NT2/D1 (cell line): Measurements from ENCODE around the gene ADGRA1.
"Not testable (repeated sequence)": the region's sequence is repeated elsewhere in the genome, so short reads cannot be mapped to it uniquely, and the experiment has no call there.

Experiments used
- DNase-seq: peaks from one replicate; pipeline ENCODE4 v3.0.0-alpha.2; 2011; ENCODE audit warnings: low read depth, low spot score
- H3K27me3 ChIP-seq: 2 replicates; pipeline ENCODE4 v1.6.0; 2011; ENCODE audit warnings: mild to moderate bottlenecking; ENCODE audit not compliant: insufficient read length, insufficient read depth
- H3K36me3 ChIP-seq: 2 replicates; pipeline ENCODE4 v1.6.1; 2011; ENCODE audit warnings: mild to moderate bottlenecking, low read length, mixed read lengths; ENCODE audit not compliant: insufficient read depth, insufficient read length
- H3K4me1 ChIP-seq: 2 replicates; pipeline ENCODE4 v1.5.1; 2011; ENCODE audit not compliant: insufficient read depth, insufficient read length
- H3K4me3 ChIP-seq: 2 replicates; pipeline ENCODE4 v1.5.1; 2011; ENCODE audit warnings: low read depth; ENCODE audit not compliant: insufficient read length
- H3K9ac ChIP-seq: 2 replicates; pipeline ENCODE4 v1.6.0; 2011; ENCODE audit warnings: low read depth; ENCODE audit not compliant: insufficient read length
- H3K9me3 ChIP-seq: 2 replicates; pipeline ENCODE4 v1.5.1; 2011; ENCODE audit warnings: mild to moderate bottlenecking, low read length; ENCODE audit not compliant: insufficient read depth
- SUZ12 ChIP-seq: IDR thresholded peaks from 2 replicates; pipeline ENCODE4 v1.6.1; 2011; ENCODE audit not compliant: insufficient read length, insufficient read depth; ENCODE audit errors: extremely low read depth
- YY1 ChIP-seq: IDR thresholded peaks from 2 replicates; pipeline ENCODE4 v1.6.1; 2011; ENCODE audit not compliant: insufficient read length, insufficient read depth
- ZNF274 ChIP-seq: IDR thresholded peaks from 2 replicates; pipeline ENCODE4 v1.6.1; 2011; ENCODE audit warnings: mild to moderate bottlenecking, low read depth, low read length

The ADGRA1 gene

GRCh38 chr10:133048926-133049325 is 38.8 kb upstream of the ADGRA1 start:
- Histone ChIP-seq H3K9ac (no peak overlapping the region), H3K36me3 (no peaks in the 10 kb centered on the region), H3K9me3 (no peaks in the 10 kb centered on the region), H3K27me3 (peaks cover under 1% of the 10 kb centered on the region), H3K4me3 (no peak overlapping the region), H3K4me1 (peaks cover 9% of the 10 kb centered on the region)
- no peak for TF ChIP-seq YY1
- no peak for TF ChIP-seq SUZ12
- no peak for TF ChIP-seq ZNF274
- no peak for DNase-seq

GRCh38 chr10:133049639-133050038 is 38.1 kb upstream of the ADGRA1 start:
- peaks cover 5% of the 10 kb centered on the region for H3K27me3 ChIP-seq
- peaks cover 9% of the 10 kb centered on the region for H3K4me1 ChIP-seq
- no peak overlapping the region for H3K9ac ChIP-seq
- no peak for DNase-seq
- H3K4me3 ChIP-seq, result no peak overlapping the region
- H3K36me3 ChIP-seq, result no peaks in the 10 kb centered on the region
- no peaks in the 10 kb centered on the region for H3K9me3 ChIP-seq
- TF ChIP-seq ZNF274 (no peak), YY1 (no peak), SUZ12 (no peak)

- H3K9me3 ChIP-seq, result no peaks in the 10 kb centered on the region
- H3K9ac ChIP-seq, result no peak overlapping the region
- no peaks in the 10 kb centered on the region for H3K36me3 ChIP-seq
- no peak overlapping the region for H3K4me3 ChIP-seq
- H3K4me1 ChIP-seq, result peaks cover 9% of the 10 kb centered on the region
- TF ChIP-seq ZNF274 (no peak), YY1 (no peak), SUZ12 (no peak)
- DNase-seq, result no peak
- H3K27me3 ChIP-seq, result peaks cover 5% of the 10 kb centered on the region
Measured at GRCh38 chr10:133050371-133050770, 37.4 kb upstream of the ADGRA1 start.

GRCh38 chr10:133052076-133052475 is 35.6 kb upstream of the ADGRA1 start:
- TF ChIP-seq YY1 (no peak), ZNF274 (no peak), SUZ12 (no peak)
- peaks cover 5% of the 10 kb centered on the region for H3K27me3 ChIP-seq
- H3K9ac ChIP-seq, result no peak overlapping the region
- no peak overlapping the region for H3K4me3 ChIP-seq
- DNase-seq, result no peak
- H3K36me3 ChIP-seq, result no peaks in the 10 kb centered on the region
- H3K4me1 ChIP-seq, result peaks cover 13% of the 10 kb centered on the region
- H3K9me3 ChIP-seq, result no peaks in the 10 kb centered on the region

GRCh38 chr10:133053527-133054133 is 34.1 kb upstream of the ADGRA1 start:
- H3K9me3 ChIP-seq, DNase-seq, H3K27me3 ChIP-seq, H3K9ac ChIP-seq, H3K36me3 ChIP-seq, H3K4me3 ChIP-seq: not testable (repeated sequence)
- TF ChIP-seq ZNF274, result 0 out of 2 replicates have a peak, but pooled peaks have one; percentile 15
- H3K4me1 ChIP-seq, result peaks cover 13% of the 10 kb centered on the region

- no peak for TF ChIP-seq SUZ12
- TF ChIP-seq YY1, result no peak
- TF ChIP-seq ZNF274, result no peak
- Histone ChIP-seq H3K9ac (no peak overlapping the region), H3K4me3 (no peak overlapping the region), H3K27me3 (peaks cover 5% of the 10 kb centered on the region), H3K9me3 (no peaks in the 10 kb centered on the region), H3K36me3 (no peaks in the 10 kb centered on the region), H3K4me1 (peaks cover 13% of the 10 kb centered on the region)
- no peak for DNase-seq
Measured at GRCh38 chr10:133055470-133055869, 32.3 kb upstream of the ADGRA1 start.

GRCh38 chr10:133056001-133056400 is 31.7 kb upstream of the ADGRA1 start:
- Histone ChIP-seq H3K36me3 (no peaks in the 10 kb centered on the region), H3K9me3 (no peaks in the 10 kb centered on the region), H3K9ac (no peak overlapping the region), H3K4me3 (no peak overlapping the region), H3K27me3 (peaks cover 5% of the 10 kb centered on the region), H3K4me1 (peaks cover 11% of the 10 kb centered on the region)
- DNase-seq, result no peak
- TF ChIP-seq ZNF274 (no peak), YY1 (no peak), SUZ12 (no peak)
